Osteocyte (in vitro differentiated cells): ENCODE data around the gene RHEBL1. TPM values are rescaled to one million over a fixed set of nuclear protein-coding genes. Genes with fewer than 3 reads are reported as not detected.

Experiments
- DNase-seq: peaks from one replicate; pipeline ENCODE4 v3.0.0; 2021; ENCODE audit warnings: mixed read lengths; ENCODE audit not compliant: unreplicated experiment; ENCODE audit errors: extremely low spot score
- H3K27ac Mint-ChIP-seq: one replicate; pipeline ENCODE4 v1.8.0; 2021; ENCODE audit warnings: mild to moderate bottlenecking, mixed read lengths; ENCODE audit not compliant: unreplicated experiment
- H3K27me3 Mint-ChIP-seq: one replicate; pipeline ENCODE4 v1.8.0; 2021; ENCODE audit warnings: mixed read lengths; ENCODE audit not compliant: unreplicated experiment
- H3K36me3 Mint-ChIP-seq: one replicate; pipeline ENCODE4 v1.8.0; 2021; ENCODE audit warnings: mixed read lengths; ENCODE audit not compliant: unreplicated experiment
- H3K4me1 Mint-ChIP-seq: one replicate; pipeline ENCODE4 v1.8.0; 2021; ENCODE audit warnings: mixed read lengths; ENCODE audit not compliant: unreplicated experiment
- H3K4me3 Mint-ChIP-seq: one replicate; pipeline ENCODE4 v1.8.0; 2021; ENCODE audit warnings: mild to moderate bottlenecking, moderate library complexity, mixed read lengths; ENCODE audit not compliant: unreplicated experiment
- H3K9me3 Mint-ChIP-seq: one replicate; pipeline ENCODE4 v1.8.0; 2021; ENCODE audit warnings: mixed read lengths; ENCODE audit not compliant: unreplicated experiment
- total RNA-seq: library from RNA; stranded (reverse); gene quantifications from 2 replicates; pipeline ENCODE4 v1.2.1, GENCODE V29; 2021
- TF ChIP-seq, protein P1 (sequence below): fragments of 200-600 bp; sonication (generic); IDR thresholded peaks from 2 replicates; pipeline ENCODE4 v1.5.0; 2021; ENCODE audit warnings: antibody characterized with exemption, mild to moderate bottlenecking, moderate library complexity

Gene RHEBL1
- total RNA-seq, 1 donor from 2014 or later: 1.2 TPM

DNA sequence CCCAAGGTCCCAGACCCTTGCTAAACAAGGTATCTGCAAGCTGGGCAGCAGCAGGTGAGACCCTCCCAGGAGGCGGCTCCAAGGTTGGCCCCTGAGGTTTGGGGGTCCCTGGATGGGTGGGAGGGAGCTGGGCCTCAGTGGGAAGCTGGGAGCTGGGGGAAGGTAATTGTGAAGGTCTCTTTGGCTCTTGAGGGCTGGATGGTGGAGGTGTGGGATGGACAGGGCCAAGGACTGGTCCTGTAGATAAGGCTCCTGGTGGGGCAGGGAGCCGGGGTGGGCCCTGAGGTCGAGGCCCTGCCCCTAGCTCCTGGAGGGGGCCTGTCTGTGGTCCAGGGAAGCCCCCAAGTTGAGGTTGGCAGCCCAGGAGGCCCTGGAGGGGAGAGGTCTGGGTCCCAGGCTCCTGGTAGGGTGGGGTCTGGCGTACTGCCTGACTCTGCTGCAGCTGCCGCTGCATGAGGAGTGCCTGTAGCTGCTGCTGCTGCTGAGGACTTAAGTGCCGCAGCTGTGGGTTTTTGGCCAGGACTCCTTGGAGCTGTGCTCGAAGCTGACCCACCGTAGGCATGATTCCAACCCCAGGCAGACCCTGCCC, 38.1 kb downstream of the RHEBL1 start:
- Mint-ChIP-seq H3K36me3 (peaks cover 31% of the 10 kb centered on the region), H3K4me1 (no peaks in the 10 kb centered on the region), H3K27me3 (no peaks in the 10 kb centered on the region), H3K27ac (no peak overlapping the region), H3K9me3 (no peaks in the 10 kb centered on the region), H3K4me3 (no peak overlapping the region)
- no peak for DNase-seq
- TF ChIP-seq, protein P1, sequence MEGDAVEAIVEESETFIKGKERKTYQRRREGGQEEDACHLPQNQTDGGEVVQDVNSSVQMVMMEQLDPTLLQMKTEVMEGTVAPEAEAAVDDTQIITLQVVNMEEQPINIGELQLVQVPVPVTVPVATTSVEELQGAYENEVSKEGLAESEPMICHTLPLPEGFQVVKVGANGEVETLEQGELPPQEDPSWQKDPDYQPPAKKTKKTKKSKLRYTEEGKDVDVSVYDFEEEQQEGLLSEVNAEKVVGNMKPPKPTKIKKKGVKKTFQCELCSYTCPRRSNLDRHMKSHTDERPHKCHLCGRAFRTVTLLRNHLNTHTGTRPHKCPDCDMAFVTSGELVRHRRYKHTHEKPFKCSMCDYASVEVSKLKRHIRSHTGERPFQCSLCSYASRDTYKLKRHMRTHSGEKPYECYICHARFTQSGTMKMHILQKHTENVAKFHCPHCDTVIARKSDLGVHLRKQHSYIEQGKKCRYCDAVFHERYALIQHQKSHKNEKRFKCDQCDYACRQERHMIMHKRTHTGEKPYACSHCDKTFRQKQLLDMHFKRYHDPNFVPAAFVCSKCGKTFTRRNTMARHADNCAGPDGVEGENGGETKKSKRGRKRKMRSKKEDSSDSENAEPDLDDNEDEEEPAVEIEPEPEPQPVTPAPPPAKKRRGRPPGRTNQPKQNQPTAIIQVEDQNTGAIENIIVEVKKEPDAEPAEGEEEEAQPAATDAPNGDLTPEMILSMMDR: no peak

DNA sequence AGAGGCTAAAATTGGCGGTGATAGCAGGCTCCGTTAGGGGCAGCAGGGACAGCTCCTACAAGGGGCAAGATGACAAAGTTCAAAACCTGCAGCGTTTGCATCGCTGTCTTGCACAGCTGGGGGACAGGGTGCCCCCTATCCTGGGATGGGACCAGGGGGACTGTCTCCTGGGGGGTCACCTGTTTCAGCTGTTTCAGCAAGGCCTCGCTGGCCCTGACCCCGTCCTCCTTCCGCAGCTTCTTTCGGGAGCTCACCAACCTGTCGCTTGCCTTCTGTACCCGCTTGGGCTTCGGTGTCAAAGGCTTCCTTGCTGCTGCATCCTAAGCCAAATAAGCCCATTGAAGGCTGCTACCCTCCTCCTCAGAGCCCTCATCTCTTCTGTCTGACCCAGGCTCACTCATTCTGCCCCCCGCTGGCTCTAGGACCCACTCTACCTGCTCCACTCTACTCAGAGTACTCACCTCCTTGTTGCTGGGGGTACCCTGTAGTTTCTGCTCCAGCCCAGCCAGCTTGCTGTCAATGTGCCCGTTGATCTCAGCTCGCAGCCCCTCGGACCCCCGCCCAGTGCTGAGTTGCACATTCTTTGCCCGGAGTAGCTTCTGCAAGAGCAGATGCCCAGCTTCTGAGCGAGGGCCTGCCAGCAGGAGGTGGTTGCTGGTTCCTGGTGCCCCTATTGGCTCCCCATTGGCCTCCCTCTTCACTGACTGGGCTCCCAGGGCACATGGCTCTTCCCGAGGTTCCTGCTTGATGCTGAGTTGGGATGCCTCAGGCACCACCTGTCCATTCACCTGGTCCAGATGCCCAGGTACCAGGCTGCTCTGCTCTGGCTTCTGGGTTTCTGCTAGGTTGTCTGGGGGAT, 38.8 kb downstream of the RHEBL1 start:
- no peaks in the 10 kb centered on the region for H3K4me1 Mint-ChIP-seq
- no peak overlapping the region for H3K27ac Mint-ChIP-seq
- no peaks in the 10 kb centered on the region for H3K27me3 Mint-ChIP-seq
- DNase-seq: peak; percentile 80
- peaks cover 28% of the 10 kb centered on the region for H3K36me3 Mint-ChIP-seq
- H3K9me3 Mint-ChIP-seq: no peaks in the 10 kb centered on the region
- no peak overlapping the region for H3K4me3 Mint-ChIP-seq
- TF ChIP-seq, protein P1: no peak

DNA sequence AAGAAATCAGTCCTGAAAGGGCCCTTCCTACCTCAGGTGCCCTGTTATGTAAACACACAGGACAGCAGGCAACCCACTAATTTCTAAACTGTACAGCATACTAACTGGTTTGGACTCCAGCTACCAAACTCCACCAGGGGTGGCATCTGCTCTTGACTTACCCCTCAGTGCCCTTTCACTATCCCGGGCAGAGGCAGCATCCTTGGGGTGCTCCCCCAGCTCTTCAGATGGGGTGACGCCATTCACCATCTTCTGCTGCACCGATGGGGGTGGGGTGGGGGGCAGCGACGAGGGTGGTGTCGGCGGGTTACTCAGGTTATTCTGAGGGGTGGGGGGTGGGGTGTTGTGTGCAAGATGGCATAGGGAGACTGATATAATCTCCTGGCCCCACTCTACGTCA, 39.7 kb downstream of the RHEBL1 start:
- TF ChIP-seq, protein P1: no peak
- no peak for DNase-seq
- Mint-ChIP-seq H3K27me3 (no peaks in the 10 kb centered on the region), H3K36me3 (peaks cover 30% of the 10 kb centered on the region), H3K4me1 (no peaks in the 10 kb centered on the region), H3K9me3 (no peaks in the 10 kb centered on the region), H3K27ac (no peak overlapping the region), H3K4me3 (no peak overlapping the region)

DNA sequence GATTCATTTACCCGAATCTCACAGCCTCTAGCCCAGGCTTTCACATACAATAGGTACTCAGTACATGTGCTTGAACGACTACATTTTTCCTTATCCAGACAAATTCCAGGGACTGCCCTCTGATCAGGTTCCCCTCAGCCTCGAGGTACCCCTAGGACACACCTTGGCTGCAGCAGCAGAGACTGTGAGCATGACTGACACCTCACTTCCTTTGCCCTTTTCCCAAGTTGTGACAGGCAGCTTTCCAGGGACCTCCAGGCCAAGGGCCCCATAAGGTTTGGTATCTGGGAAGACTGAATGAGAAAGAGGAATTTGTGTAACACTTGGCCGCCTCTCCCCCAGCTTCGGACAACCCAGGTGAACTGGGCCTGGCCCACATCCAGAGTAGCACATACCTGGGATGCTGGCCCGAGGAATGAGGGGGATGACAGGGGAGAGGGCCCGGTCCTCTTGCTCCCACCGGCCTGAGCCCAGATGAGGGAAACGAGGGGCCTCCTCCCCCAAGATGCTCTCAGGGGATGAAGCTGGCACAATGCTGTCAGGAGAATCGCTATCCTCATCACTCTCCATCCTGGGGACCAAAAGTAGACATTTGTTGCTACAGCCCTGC, 41.0 kb downstream of the RHEBL1 start:
- DNase-seq: peak; percentile 71
- no peaks in the 10 kb centered on the region for H3K4me1 Mint-ChIP-seq
- no peaks in the 10 kb centered on the region for H3K27me3 Mint-ChIP-seq
- no peak overlapping the region for H3K4me3 Mint-ChIP-seq
- no peaks in the 10 kb centered on the region for H3K9me3 Mint-ChIP-seq
- H3K36me3 Mint-ChIP-seq: peaks cover 31% of the 10 kb centered on the region
- no peak overlapping the region for H3K27ac Mint-ChIP-seq
- TF ChIP-seq, protein P1: no peak
